Measurements from ENCODE around the gene TOM1L2.

GRCh38 chr17:17795296-17795695 is 176.9 kb downstream of the TOM1L2 start:
- TF ChIP-seq ZBTB33 (IDR thresholded peaks at IDR 0.05; ENCODE audit: extremely low read depth, insufficient replicate concordance, low read length) = no peak
- TF ChIP-seq MAX (IDR thresholded peaks at IDR 0.05) = no peak
- TF ChIP-seq CTCF (IDR thresholded peaks at IDR 0.05 in 2 of 3, conservative IDR thresholded peaks at IDR 0.05 in 1 of 3; ENCODE audit: borderline replicate concordance in 1 of 3, insufficient read depth in 1 of 3, low read depth in 2 of 3, low read length in 2 of 3) = no peak
- no peak for TF ChIP-seq POLR2A (IDR thresholded peaks at IDR 0.05; ENCODE audit: borderline replicate concordance, extremely low read depth, insufficient read depth, insufficient read length)
- no peak for TF ChIP-seq EZH2 (IDR thresholded peaks at IDR 0.05)
- TF ChIP-seq EZH2phosphoT487 (IDR thresholded peaks at IDR 0.05; ENCODE audit: borderline replicate concordance) = no peak
- TF ChIP-seq REST (IDR thresholded peaks at IDR 0.05; ENCODE audit: low read depth) = no peak
